ENCODE data around the gene PNKP.

DNA sequence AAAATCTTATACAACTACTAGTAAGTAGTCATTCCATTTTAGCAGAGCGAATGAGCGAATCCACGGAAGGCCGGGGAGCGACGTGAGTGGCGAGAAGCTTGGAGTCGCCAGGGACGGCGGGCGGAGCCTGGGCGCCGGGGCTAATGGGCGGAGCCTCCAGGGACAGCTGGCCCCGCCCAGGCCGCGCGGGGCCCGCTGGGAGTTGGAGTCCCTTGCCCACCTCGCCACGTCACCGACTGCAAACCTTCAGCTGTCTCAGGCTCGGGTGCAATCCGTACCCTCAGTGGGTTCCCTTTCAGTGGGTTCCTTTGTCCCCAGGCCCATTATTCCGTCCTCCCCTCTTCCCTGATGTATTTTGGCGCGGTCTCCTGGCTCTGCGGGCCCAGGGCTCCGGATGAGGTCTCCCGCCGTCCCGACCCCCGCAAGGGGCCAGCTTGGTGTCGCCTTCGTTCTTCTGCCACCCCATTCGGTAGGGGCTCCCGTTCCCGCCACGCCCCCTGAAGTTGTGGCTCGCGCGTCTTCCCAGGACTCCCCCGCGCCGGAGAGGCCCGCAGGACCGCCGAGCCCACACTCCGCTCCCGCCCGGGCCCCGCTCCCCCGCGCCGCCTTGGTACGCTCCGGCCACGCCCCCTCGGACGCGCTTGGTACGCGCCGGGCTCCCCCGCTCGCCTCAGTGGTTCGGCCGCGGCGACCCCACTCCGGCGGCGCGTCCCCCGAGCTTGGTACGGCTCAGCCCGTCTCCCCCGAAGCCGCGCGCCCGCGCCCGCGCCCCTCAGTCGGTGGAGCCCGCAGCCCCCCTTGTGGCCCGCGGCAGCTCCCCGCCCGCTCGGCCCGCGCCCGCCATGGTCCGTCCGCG, 16.7 kb downstream of the PNKP start, which contains the start of gene PTOV1:
- TF ChIP-seq, protein P1, sequence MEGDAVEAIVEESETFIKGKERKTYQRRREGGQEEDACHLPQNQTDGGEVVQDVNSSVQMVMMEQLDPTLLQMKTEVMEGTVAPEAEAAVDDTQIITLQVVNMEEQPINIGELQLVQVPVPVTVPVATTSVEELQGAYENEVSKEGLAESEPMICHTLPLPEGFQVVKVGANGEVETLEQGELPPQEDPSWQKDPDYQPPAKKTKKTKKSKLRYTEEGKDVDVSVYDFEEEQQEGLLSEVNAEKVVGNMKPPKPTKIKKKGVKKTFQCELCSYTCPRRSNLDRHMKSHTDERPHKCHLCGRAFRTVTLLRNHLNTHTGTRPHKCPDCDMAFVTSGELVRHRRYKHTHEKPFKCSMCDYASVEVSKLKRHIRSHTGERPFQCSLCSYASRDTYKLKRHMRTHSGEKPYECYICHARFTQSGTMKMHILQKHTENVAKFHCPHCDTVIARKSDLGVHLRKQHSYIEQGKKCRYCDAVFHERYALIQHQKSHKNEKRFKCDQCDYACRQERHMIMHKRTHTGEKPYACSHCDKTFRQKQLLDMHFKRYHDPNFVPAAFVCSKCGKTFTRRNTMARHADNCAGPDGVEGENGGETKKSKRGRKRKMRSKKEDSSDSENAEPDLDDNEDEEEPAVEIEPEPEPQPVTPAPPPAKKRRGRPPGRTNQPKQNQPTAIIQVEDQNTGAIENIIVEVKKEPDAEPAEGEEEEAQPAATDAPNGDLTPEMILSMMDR (IDR thresholded peaks at IDR 0.05 in 2 of 3, conservative IDR thresholded peaks at IDR 0.05 in 1 of 3; ENCODE audit: insufficient read depth in 2 of 3, low read depth in 1 of 3, low read length in 3 of 3) = peak in 1 of 3 experiments; percentile 9; a peak in 1 of 6 replicates
- TF ChIP-seq POLR2AphosphoS5 (IDR thresholded peaks at IDR 0.05; ENCODE audit: control insufficient read depth, insufficient read depth, low read depth, low read length) (peak; percentile 45), NONO (IDR thresholded peaks at IDR 0.05; ENCODE audit: low read depth in 2 of 2, low read length in 1 of 2) (peak in 1 of 2 experiments; percentile 98; a peak in 2 of 4 replicates), NRF1 (conservative IDR thresholded peaks at IDR 0.05 in 1 of 2, IDR thresholded peaks at IDR 0.05 in 1 of 2) (peak; percentile 80 to 82), CAMTA2 (CRISPR knock-in tag; conservative IDR thresholded peaks at IDR 0.05) (no peak), ZNF384 (IDR thresholded peaks at IDR 0.05; ENCODE audit: low read depth, low read length) (0 out of 2 replicates have a peak, but pooled peaks have one; percentile 7), TBL1XR1 (IDR thresholded peaks at IDR 0.05; ENCODE audit: low read length in 2 of 2) (peak in 1 of 2 experiments; percentile 37; a peak in 1 of 4 replicates), OTX1 (CRISPR knock-in tag; IDR thresholded peaks at IDR 0.05) (0 out of 2 replicates have a peak, but pooled peaks have one; percentile 32), POLR2G (IDR thresholded peaks at IDR 0.05; ENCODE audit: low read depth, low read length) (peak; percentile 87), MYNN (IDR thresholded peaks at IDR 0.05) (no peak; the same call in 1 of the 2 replicates), MYNN (CRISPR knock-in tag; IDR thresholded peaks at IDR 0.05) (no peak), ZFX (CRISPR knock-in tag; IDR thresholded peaks at IDR 0.05) (peak; percentile 99)
- TF ChIP-seq, protein P2, sequence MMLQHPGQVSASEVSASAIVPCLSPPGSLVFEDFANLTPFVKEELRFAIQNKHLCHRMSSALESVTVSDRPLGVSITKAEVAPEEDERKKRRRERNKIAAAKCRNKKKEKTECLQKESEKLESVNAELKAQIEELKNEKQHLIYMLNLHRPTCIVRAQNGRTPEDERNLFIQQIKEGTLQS (IDR thresholded peaks at IDR 0.05) = no peak; the same call in none of the 2 replicates
- TF ChIP-seq, protein P2 (CRISPR knock-in tag; conservative IDR thresholded peaks at IDR 0.05) = 0 out of 2 replicates have a peak, but pooled peaks have one; percentile 40
- TF ChIP-seq, protein P3, sequence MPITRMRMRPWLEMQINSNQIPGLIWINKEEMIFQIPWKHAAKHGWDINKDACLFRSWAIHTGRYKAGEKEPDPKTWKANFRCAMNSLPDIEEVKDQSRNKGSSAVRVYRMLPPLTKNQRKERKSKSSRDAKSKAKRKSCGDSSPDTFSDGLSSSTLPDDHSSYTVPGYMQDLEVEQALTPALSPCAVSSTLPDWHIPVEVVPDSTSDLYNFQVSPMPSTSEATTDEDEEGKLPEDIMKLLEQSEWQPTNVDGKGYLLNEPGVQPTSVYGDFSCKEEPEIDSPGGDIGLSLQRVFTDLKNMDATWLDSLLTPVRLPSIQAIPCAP (CRISPR knock-in tag; IDR thresholded peaks at IDR 0.05; ENCODE audit: borderline replicate concordance) = no peak
- TF ChIP-seq, protein P4, sequence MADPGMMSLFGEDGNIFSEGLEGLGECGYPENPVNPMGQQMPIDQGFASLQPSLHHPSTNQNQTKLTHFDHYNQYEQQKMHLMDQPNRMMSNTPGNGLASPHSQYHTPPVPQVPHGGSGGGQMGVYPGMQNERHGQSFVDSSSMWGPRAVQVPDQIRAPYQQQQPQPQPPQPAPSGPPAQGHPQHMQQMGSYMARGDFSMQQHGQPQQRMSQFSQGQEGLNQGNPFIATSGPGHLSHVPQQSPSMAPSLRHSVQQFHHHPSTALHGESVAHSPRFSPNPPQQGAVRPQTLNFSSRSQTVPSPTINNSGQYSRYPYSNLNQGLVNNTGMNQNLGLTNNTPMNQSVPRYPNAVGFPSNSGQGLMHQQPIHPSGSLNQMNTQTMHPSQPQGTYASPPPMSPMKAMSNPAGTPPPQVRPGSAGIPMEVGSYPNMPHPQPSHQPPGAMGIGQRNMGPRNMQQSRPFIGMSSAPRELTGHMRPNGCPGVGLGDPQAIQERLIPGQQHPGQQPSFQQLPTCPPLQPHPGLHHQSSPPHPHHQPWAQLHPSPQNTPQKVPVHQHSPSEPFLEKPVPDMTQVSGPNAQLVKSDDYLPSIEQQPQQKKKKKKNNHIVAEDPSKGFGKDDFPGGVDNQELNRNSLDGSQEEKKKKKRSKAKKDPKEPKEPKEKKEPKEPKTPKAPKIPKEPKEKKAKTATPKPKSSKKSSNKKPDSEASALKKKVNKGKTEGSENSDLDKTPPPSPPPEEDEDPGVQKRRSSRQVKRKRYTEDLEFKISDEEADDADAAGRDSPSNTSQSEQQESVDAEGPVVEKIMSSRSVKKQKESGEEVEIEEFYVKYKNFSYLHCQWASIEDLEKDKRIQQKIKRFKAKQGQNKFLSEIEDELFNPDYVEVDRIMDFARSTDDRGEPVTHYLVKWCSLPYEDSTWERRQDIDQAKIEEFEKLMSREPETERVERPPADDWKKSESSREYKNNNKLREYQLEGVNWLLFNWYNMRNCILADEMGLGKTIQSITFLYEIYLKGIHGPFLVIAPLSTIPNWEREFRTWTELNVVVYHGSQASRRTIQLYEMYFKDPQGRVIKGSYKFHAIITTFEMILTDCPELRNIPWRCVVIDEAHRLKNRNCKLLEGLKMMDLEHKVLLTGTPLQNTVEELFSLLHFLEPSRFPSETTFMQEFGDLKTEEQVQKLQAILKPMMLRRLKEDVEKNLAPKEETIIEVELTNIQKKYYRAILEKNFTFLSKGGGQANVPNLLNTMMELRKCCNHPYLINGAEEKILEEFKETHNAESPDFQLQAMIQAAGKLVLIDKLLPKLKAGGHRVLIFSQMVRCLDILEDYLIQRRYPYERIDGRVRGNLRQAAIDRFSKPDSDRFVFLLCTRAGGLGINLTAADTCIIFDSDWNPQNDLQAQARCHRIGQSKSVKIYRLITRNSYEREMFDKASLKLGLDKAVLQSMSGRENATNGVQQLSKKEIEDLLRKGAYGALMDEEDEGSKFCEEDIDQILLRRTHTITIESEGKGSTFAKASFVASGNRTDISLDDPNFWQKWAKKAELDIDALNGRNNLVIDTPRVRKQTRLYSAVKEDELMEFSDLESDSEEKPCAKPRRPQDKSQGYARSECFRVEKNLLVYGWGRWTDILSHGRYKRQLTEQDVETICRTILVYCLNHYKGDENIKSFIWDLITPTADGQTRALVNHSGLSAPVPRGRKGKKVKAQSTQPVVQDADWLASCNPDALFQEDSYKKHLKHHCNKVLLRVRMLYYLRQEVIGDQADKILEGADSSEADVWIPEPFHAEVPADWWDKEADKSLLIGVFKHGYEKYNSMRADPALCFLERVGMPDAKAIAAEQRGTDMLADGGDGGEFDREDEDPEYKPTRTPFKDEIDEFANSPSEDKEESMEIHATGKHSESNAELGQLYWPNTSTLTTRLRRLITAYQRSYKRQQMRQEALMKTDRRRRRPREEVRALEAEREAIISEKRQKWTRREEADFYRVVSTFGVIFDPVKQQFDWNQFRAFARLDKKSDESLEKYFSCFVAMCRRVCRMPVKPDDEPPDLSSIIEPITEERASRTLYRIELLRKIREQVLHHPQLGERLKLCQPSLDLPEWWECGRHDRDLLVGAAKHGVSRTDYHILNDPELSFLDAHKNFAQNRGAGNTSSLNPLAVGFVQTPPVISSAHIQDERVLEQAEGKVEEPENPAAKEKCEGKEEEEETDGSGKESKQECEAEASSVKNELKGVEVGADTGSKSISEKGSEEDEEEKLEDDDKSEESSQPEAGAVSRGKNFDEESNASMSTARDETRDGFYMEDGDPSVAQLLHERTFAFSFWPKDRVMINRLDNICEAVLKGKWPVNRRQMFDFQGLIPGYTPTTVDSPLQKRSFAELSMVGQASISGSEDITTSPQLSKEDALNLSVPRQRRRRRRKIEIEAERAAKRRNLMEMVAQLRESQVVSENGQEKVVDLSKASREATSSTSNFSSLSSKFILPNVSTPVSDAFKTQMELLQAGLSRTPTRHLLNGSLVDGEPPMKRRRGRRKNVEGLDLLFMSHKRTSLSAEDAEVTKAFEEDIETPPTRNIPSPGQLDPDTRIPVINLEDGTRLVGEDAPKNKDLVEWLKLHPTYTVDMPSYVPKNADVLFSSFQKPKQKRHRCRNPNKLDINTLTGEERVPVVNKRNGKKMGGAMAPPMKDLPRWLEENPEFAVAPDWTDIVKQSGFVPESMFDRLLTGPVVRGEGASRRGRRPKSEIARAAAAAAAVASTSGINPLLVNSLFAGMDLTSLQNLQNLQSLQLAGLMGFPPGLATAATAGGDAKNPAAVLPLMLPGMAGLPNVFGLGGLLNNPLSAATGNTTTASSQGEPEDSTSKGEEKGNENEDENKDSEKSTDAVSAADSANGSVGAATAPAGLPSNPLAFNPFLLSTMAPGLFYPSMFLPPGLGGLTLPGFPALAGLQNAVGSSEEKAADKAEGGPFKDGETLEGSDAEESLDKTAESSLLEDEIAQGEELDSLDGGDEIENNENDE (IDR thresholded peaks at IDR 0.05; ENCODE audit: low read depth, low read length) = no peak
